Measurements from ENCODE around the gene SCO2.
A peak's percentile ranks its signal among the peaks of the same experiment; 100 is the strongest.

Gene SCO2

DNA sequence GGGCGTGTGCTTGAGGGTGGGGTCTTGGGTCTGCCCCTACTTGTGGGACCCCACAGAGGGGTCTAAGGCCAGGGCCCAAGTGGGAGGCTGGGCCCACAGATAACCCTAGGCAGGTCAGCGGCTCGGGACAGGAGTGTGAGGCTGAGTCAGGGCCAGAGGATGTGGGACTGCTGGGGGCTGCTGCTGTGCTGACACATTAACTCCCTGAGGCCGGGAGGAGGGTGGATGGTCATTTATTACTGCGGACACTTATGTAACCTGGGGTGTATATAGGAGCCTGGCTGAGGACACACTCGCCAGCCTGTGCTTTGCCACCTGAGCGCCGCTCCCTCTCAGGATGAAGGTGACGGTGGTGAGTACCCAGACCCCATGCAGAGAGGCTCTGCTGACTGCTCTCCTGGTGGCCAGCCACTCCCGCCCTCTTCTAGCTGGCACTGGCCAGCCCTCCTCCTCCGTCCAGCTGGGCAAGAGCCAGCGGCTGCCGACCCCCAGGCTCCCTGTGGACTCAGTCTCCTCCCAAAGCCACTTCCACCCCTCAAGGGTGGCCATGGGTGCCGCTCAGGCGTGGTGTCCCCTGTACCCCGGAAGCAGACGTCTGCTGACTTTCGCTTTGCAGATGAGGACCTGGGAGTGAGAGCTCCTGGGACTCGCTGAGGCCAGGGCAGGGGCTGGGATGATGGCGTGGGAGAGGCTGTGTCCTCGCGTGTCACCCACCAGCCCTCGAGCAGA is 38.7 kb downstream of the SCO2 start, which contains the start of gene MIOX:
Gene MIOX (plus strand): TSS at position 299 of the 729 bp plus-strand sequence. CDS start 39 bp downstream, at position 338.
- peak; percentile 35; the same call in 2 of the 3 replicates for ATAC-seq (ENCODE audit: low read depth)
- H3K4me3 ChIP-seq (ENCODE audit: severe bottlenecking) = no peak within 1 kb of the TSS

DNA sequence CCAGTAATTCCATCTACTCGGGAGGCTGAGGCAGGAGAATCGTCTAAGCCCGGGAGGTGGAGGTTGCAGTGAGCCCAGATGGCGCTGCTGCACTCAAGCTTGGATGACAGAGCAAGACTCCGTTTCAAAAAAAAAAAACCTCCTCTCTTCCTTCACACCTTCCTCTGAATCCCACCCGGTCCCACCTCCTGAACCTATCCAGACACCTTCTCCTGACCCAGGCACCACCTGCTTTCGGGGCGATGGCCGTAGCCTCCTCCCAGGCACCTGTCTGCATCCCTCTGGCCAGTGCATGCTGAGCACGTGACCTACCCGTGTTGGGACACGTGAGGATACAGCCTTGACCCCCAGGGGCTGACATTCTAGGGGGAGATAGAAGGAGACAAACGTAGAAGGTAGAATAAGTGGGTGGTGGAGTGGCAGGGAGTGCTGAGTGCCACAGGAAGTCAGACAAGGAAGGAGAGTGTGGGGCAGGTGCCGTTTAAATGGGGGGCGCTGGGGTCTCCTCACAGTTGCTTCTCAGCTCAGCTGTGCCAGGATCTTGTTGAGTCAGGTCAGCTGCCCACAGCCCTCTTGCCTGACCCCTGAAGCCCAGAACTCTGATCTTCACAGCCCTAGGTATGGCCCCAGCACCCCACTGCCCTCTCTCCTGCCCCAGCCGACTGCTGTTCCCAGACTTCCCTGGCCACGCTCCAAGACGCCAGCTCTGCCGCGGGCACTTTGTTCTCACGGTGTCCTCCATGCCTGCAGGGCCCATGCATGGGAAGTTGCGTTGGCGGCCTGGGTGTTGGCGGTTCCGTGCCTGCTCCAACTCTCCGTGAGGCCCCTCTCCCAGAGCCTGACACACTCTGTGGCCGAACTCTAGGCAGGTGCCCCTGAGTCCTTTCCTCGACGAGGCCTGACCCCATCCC is 39.9 kb downstream of the SCO2 start:
- H3K27me3 ChIP-seq (ENCODE audit: insufficient read depth, poor library complexity, severe bottlenecking) = peaks cover 6% of the 10 kb centered on the region
- no peak for TF ChIP-seq CTCF (IDR thresholded peaks at IDR 0.05; ENCODE audit: poor library complexity, severe bottlenecking)
- no peak overlapping the region for H3K4me3 ChIP-seq (ENCODE audit: severe bottlenecking)
- no peak overlapping the region for H3K27ac ChIP-seq (ENCODE audit: poor library complexity, severe bottlenecking)
- H3K36me3 ChIP-seq (ENCODE audit: low read depth) = no peaks in the 10 kb centered on the region
- no peaks in the 10 kb centered on the region for H3K9me3 ChIP-seq (ENCODE audit: severe bottlenecking)
- peaks cover 3% of the 10 kb centered on the region for H3K4me1 ChIP-seq (ENCODE audit: insufficient read depth, poor library complexity, severe bottlenecking)
- peak; percentile 47; the same call in 2 of the 3 replicates for ATAC-seq (ENCODE audit: low read depth)
- no peak for DNase-seq (ENCODE audit: low spot score)

More for the DNA sequence above, 38.7 kb downstream of the SCO2 start, which contains the start of gene MIOX:
- no peak for TF ChIP-seq CTCF (IDR thresholded peaks at IDR 0.05; ENCODE audit: poor library complexity, severe bottlenecking)
- DNase-seq (ENCODE audit: low spot score) = no peak
- H3K36me3 ChIP-seq (ENCODE audit: low read depth) = no peaks in the 10 kb centered on the region
- peaks cover 3% of the 10 kb centered on the region for H3K4me1 ChIP-seq (ENCODE audit: insufficient read depth, poor library complexity, severe bottlenecking)
- H3K27me3 ChIP-seq (ENCODE audit: insufficient read depth, poor library complexity, severe bottlenecking) = no peaks in the 10 kb centered on the region
- no peak within 1 kb of the TSS for H3K27ac ChIP-seq (ENCODE audit: poor library complexity, severe bottlenecking)
- H3K9me3 ChIP-seq (ENCODE audit: severe bottlenecking) = no peaks in the 10 kb centered on the region

DNA sequence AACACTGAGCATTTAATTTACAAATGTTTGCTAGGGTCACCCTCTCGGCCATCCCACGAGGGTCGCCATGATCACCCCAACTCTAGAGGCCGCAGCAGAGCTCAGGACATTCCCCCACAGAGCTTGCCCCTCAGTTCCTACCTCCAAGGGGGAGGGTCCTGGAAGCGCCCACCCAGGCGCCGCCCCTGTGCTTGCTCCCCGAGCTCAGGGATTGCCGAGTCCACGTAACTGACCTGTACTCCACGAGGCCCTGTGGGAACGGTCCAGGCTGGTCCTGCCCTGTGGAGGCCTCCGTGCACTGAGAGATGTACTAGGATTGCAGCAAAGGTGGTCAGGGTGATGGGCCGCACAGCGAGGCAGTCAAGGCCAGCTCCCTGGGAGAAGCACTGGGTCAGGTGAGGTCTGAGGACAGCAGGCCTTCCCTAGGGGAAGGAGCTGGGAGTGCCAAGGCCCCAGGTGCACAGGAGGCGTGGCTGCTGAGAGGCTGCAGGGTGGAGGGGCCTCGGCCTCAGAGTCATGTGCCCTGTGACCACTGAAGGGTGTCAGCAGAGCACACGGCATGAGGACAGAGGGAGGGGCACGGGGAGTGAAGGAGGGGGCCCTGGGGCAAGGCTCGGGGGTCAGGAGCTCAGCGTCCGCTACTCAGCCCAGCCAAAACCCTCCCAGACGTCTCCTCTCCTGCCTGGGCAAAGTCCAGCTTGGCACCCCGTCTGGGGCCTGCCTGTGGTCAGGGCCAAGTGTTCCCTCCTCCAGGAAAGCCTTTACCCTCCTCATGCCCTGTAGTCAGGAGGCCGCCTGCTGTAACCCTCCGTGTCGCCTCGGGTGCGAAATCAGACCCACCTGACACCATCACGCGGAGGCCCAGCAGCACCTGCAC is 41.2 kb downstream of the SCO2 start:
- no peak for TF ChIP-seq CTCF (IDR thresholded peaks at IDR 0.05; ENCODE audit: poor library complexity, severe bottlenecking)
- Histone ChIP-seq H3K4me3 (ENCODE audit: severe bottlenecking) (no peak overlapping the region), H3K36me3 (ENCODE audit: low read depth) (no peaks in the 10 kb centered on the region), H3K4me1 (ENCODE audit: insufficient read depth, poor library complexity, severe bottlenecking) (peaks cover 3% of the 10 kb centered on the region), H3K27ac (ENCODE audit: poor library complexity, severe bottlenecking) (no peak overlapping the region), H3K9me3 (ENCODE audit: severe bottlenecking) (no peaks in the 10 kb centered on the region), H3K27me3 (ENCODE audit: insufficient read depth, poor library complexity, severe bottlenecking) (peaks cover 6% of the 10 kb centered on the region)
- DNase-seq (ENCODE audit: low spot score) (no peak), ATAC-seq (ENCODE audit: low read depth) (no peak)

GRCh38 chr22:50483556-50483955 is 41.8 kb downstream of the SCO2 start:
- H3K9me3 ChIP-seq (ENCODE audit: severe bottlenecking) = no peaks in the 10 kb centered on the region
- peaks cover 6% of the 10 kb centered on the region for H3K27me3 ChIP-seq (ENCODE audit: insufficient read depth, poor library complexity, severe bottlenecking)
- peaks cover 3% of the 10 kb centered on the region for H3K4me1 ChIP-seq (ENCODE audit: insufficient read depth, poor library complexity, severe bottlenecking)
- no peaks in the 10 kb centered on the region for H3K36me3 ChIP-seq (ENCODE audit: low read depth)
- no peak overlapping the region for H3K27ac ChIP-seq (ENCODE audit: poor library complexity, severe bottlenecking)
- no peak for ATAC-seq (ENCODE audit: low read depth)
- no peak for TF ChIP-seq CTCF (IDR thresholded peaks at IDR 0.05; ENCODE audit: poor library complexity, severe bottlenecking)
- no peak overlapping the region for H3K4me3 ChIP-seq (ENCODE audit: severe bottlenecking)
- no peak for DNase-seq (ENCODE audit: low spot score)
